GM19452 (cell line): ENCODE results near the gene BTRC.

Source experiments
- ATAC-seq: cut with Tn5 transposase; IDR thresholded peaks from one replicate; pipeline ENCODE4 v1.9.1; 2021; ENCODE audit not compliant: unreplicated experiment

The BTRC gene

GRCh38 chr10:101513733-101514132 lies 159.8 kb downstream of the BTRC start:
- no peak for ATAC-seq

DNA sequence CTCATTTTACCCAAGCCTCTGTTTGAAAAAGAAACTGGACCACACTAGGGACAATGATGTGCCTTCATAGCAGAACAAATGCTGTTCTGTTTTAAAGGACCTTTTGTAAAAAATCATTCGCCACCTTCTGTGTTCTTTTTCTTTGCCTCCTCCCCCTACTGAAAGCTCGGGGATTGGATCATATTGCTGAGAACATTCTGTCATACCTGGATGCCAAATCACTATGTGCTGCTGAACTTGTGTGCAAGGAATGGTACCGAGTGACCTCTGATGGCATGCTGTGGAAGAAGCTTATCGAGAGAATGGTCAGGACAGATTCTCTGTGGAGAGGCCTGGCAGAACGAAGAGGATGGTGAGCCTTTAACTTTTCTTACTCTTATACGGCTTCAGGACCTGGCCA lies 171.9 kb downstream of the BTRC start:
- ATAC-seq: no peak

DNA sequence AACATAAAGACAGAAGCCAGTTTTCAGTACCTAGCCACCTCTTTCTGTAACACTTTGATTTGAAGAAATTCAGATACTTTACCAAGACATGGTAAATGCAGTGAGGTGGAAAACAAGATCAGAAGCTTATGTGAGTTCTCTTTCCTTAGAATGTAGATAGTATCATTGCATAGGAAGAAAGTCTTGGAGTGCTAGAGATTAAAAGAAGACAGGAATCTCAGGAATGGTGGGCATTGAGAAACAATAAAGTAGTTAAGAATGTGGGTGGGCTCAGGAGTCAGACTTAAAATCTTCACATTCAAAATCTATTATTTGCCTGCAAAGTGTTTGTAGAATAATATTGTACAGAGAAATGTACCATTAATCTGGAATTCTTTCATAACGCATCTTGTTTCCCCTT lies 175.2 kb downstream of the BTRC start:
- ATAC-seq: no peak

GRCh38 chr10:101529725-101530553 lies 176.0 kb downstream of the BTRC start:
- no peak for ATAC-seq

DNA sequence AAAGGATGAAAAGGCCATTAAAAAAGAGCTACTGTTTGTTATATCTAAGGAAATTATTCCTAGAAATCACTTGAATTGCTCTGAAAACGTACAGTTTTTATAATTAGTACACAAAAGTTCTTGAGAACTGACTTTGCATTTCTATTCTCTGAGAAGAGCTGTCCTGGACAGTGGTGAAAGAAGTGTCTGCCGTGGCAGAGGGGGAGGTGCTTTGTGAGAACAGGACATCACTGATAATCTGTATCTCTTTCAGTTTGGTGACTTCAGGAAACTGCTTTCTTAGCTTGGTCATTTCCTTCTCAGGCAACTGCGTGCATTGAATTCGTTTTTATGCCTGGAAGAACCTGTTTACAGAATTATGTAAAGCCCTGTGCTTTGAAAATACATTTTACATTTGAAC lies 182.0 kb downstream of the BTRC start:
- ATAC-seq: no peak

DNA sequence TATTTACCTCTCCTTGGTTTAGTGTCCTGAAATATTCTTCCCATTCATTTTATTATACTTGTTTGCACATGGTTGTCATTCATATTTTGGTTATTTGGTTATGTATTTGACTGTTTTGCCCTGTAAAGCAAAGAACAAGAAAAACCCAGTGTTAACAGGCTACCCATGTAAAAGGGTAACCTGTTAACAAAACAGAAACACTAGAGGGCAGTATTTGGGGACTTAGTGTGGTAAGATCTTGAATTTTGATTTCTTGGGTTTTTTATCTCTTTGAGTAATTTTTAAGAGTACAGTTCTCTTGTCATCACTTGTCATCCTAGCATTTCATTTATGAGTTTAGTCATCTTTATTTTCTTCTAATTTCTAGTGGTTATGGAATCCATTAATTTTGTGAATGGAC lies 182.8 kb downstream of the BTRC start:
- no peak for ATAC-seq

DNA sequence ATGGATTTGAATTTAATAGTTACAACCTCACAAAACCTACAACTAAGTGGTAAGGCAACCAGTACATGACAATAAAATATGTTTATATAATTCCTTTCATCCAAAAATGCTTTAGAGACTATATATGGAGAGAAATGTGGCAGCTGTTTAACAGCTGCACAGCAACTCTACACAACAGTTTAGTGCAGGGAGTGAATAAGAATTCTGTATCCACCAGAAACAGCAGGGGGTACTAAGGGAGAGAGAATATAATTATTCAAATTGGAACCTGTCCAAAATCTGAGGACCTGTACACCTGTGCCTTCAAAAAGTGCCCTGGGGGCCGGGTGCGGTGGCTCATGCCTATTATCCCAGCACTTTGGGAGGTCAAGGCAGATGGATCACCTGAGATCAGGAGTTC lies 184.5 kb downstream of the BTRC start:
- no peak for ATAC-seq

GRCh38 chr10:101545898-101546297 lies 191.9 kb downstream of the BTRC start:
- no peak for ATAC-seq

DNA sequence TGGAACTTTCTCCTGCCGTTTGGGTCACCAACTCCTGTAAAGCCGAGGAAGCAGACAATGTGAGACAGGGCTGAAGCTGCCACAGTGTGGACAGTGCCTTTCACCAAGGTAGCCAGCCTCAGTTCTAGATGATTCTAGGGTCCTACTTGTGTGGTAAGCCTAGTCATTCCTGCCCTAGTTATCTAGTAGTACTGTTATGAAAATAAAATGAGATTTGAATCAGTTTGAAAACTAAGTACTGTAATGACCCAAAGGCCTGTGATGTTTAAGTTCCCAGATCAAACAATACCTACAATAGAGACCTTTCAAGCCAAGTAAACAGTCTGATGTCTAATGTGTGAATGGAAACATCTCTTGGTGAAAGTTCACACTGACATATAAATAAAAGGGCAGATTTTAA lies 197.0 kb downstream of the BTRC start:
- ATAC-seq: no peak

- ATAC-seq: no peak
These were observed 198.5 kb downstream of the BTRC start for GRCh38 chr10:101552442-101552841.

- no peak for ATAC-seq
These were observed 203.6 kb downstream of the BTRC start for GRCh38 chr10:101557541-101557940.

- ATAC-seq: no peak
These were observed 204.2 kb downstream of the BTRC start for GRCh38 chr10:101558204-101558603.

GRCh38 chr10:101558671-101559595 lies 205.0 kb downstream of the BTRC start:
- no peak for ATAC-seq

GRCh38 chr10:101559596-101560297 lies 205.8 kb downstream of the BTRC start:
- ATAC-seq: no peak

GRCh38 chr10:101560298-101561067 lies 206.5 kb downstream of the BTRC start:
- no peak for ATAC-seq

- no peak for ATAC-seq
These were observed 207.3 kb downstream of the BTRC start for GRCh38 chr10:101561068-101561915.

DNA sequence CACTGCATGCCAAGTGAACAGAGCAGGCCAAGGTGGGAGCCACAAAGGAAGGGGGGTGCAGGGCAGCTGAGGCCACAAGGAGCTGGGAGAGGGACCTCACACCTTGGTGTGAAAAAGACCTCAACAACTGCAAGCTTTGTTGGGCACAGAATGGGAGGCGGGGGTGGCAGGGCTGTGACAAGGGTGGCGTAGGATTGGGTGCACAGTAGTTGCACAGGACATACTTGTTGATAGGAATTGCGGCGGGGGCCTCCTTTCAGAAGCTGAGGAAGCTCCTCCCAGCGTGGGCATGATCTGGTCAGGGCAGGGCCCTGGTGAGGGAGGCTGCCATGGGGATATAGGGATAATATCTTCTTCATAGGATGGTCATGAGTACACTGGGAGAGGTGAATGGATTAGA lies 208.3 kb downstream of the BTRC start:
- ATAC-seq: no peak

- no peak for ATAC-seq
These were observed 209.0 kb downstream of the BTRC start for GRCh38 chr10:101563007-101563406.

DNA sequence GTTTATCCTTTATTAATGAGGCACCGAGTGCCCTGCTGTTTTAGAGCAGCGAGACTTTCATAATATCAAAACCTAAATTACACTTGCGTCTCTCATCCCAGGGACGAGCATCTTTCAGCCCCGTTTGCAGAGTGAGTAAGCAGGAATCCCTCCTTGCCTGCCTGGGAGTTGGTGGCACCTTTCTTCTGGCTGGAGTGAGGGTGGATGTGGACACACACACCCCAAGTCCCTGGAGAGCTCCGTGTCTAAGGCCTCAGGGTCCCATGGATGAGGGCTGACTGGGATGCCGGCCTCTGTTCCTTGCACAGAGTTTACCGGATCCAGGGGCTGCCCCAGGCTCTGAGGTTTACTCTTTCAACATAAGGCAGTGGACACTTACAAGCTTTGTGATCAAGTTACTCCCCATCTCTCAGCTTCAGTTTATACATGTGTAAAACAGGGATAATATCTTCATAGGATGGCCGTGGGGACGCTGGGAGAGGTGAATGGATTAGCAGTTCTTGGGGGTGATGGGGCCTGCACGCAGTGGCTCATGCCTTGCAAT lies 209.6 kb downstream of the BTRC start:
- no peak for ATAC-seq
